ENCODE results near the gene NCOA6. TPM values are rescaled to one million over a fixed set of nuclear protein-coding genes. Genes with fewer than 3 reads are reported as not detected.
A peak's percentile ranks its signal among the peaks of the same experiment; 100 is the strongest.

The NCOA6 gene
- total RNA-seq, 1 donor = 8.6 TPM

DNA sequence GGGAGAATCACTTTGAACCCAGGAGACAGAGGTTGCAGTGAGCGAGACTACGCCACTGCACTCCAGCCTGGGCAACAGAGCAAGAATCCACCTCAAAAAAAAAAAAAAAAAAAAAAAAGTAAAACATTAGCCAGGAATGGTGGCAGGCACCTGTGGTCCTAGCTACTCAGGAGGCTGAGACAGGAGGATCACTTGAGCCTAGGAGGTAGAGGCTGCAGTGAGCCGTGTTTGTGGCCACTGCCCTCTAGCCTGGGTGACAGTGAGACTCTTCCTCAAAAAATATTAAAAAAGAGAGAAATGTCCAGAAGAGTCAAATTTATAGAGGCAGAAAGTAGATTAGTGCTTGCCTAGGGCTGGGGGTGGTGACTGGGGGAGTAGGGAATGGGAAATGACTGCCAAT lies 141.8 kb downstream of the NCOA6 start:
- H3K4me3 ChIP-seq (ENCODE audit: low read depth, low read length) = no peak overlapping the region
- TF ChIP-seq, protein P1, sequence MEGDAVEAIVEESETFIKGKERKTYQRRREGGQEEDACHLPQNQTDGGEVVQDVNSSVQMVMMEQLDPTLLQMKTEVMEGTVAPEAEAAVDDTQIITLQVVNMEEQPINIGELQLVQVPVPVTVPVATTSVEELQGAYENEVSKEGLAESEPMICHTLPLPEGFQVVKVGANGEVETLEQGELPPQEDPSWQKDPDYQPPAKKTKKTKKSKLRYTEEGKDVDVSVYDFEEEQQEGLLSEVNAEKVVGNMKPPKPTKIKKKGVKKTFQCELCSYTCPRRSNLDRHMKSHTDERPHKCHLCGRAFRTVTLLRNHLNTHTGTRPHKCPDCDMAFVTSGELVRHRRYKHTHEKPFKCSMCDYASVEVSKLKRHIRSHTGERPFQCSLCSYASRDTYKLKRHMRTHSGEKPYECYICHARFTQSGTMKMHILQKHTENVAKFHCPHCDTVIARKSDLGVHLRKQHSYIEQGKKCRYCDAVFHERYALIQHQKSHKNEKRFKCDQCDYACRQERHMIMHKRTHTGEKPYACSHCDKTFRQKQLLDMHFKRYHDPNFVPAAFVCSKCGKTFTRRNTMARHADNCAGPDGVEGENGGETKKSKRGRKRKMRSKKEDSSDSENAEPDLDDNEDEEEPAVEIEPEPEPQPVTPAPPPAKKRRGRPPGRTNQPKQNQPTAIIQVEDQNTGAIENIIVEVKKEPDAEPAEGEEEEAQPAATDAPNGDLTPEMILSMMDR (IDR thresholded peaks at IDR 0.05; ENCODE audit: insufficient read depth, low read depth, low read length) = no peak
- DNase-seq (ENCODE audit: low read depth) = no peak

GRCh38 chr20:34680586-34681175 lies 144.8 kb downstream of the NCOA6 start:
- TF ChIP-seq, protein P1 (IDR thresholded peaks at IDR 0.05; ENCODE audit: insufficient read depth, low read depth, low read length) = no peak
- peak; percentile 43 for DNase-seq (ENCODE audit: low read depth)
- H3K4me3 ChIP-seq (ENCODE audit: low read depth, low read length) = no peak overlapping the region

DNA sequence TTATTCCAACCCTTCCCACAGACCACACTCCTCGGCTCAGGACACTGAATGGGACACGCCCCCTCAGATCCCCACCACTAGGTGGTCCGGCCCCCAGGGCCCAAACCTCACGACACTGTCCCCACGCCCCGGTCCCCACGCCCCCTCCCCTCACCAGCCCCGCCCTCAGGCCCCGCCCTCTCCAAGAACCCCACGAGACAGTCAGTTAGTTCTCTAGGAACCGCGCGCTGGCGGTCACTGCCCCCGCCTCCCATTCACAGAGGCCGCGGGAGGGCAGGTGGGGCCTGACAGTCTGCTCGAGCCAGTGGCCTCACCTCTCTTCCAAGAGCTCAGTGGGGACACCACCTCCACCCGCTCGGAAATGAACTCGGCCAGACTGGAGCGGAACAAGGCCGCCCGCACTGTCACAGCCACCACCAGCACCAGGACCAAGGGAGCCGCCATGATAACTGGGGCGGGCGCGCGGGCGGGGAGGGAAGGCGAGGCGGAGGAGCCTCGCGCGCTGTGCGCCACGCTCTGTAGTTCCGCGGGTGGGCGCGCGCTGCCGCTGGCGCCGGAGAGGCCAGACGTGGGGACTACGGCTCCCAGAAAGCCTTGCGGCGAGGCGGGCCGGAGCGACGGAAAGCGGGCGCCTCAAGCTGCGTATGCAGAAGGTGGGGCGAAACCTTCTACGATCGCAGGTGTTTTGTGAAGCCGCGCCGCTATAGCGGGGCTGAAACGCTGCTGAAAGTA lies 148.6 kb downstream of the NCOA6 start, which contains the start of gene PIGU:
TSS of gene PIGU (minus strand) at position 451 of the 732 bp plus-strand sequence. CDS start at position 444, 7 bp downstream.
- DNase-seq (ENCODE audit: low read depth) = peak; percentile 94
- TF ChIP-seq, protein P1 (IDR thresholded peaks at IDR 0.05; ENCODE audit: insufficient read depth, low read depth, low read length) = peak; percentile 19
- peak within 1 kb of the TSS; percentile 81 for H3K4me3 ChIP-seq (ENCODE audit: low read depth, low read length)

DNA sequence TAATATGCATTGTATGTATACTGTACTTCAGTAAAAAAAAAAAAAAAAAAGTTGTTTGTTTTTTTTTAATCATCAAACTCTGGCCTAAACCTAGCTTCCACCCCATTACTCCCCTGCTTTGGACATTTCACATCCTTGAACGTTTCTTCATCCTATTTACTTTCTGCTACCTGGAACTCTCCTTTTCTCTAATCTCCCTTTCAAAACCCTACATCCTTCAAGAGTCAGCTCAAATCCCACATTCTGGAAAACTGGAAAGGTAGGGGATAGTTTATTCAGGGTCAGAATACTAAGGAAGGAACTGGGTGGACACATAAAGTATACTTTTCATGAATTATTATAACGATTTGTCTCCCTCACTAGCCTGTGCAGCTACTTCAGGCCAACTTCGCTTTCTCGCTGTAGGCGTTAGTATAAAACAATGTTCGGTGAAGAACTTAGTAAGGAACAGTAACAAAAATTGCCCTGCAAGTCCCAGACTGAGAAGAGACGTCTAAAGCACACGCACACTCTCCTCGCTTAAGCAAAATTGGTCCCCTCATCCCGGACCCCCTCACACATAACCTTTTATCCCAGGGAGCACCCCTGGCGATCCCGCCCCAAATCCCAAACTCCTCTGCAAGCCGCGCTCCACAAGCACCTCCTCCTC lies 149.3 kb downstream of the NCOA6 start:
- peak overlapping the region; percentile 81 for H3K4me3 ChIP-seq (ENCODE audit: low read depth, low read length)
- TF ChIP-seq, protein P1 (IDR thresholded peaks at IDR 0.05; ENCODE audit: insufficient read depth, low read depth, low read length) = no peak
- no peak for DNase-seq (ENCODE audit: low read depth)

- no peak for DNase-seq (ENCODE audit: low read depth)
- TF ChIP-seq, protein P1 (IDR thresholded peaks at IDR 0.05; ENCODE audit: insufficient read depth, low read depth, low read length) = no peak
- no peak overlapping the region for H3K4me3 ChIP-seq (ENCODE audit: low read depth, low read length)
Measured at GRCh38 chr20:34675561-34675960, 149.9 kb downstream of the NCOA6 start.

GRCh38 chr20:34673412-34673811 lies 152.0 kb downstream of the NCOA6 start:
- TF ChIP-seq, protein P1 (IDR thresholded peaks at IDR 0.05; ENCODE audit: insufficient read depth, low read depth, low read length) = no peak
- H3K4me3 ChIP-seq (ENCODE audit: low read depth, low read length) = no peak overlapping the region

More at GRCh38 chr20:34673412-34673811, 152.0 kb downstream of the NCOA6 start:
- DNase-seq (ENCODE audit: low read depth) = no peak

All from fibroblast of villous mesenchyme (primary cell).